ENCODE data around the gene SLC5A9.

DNA sequence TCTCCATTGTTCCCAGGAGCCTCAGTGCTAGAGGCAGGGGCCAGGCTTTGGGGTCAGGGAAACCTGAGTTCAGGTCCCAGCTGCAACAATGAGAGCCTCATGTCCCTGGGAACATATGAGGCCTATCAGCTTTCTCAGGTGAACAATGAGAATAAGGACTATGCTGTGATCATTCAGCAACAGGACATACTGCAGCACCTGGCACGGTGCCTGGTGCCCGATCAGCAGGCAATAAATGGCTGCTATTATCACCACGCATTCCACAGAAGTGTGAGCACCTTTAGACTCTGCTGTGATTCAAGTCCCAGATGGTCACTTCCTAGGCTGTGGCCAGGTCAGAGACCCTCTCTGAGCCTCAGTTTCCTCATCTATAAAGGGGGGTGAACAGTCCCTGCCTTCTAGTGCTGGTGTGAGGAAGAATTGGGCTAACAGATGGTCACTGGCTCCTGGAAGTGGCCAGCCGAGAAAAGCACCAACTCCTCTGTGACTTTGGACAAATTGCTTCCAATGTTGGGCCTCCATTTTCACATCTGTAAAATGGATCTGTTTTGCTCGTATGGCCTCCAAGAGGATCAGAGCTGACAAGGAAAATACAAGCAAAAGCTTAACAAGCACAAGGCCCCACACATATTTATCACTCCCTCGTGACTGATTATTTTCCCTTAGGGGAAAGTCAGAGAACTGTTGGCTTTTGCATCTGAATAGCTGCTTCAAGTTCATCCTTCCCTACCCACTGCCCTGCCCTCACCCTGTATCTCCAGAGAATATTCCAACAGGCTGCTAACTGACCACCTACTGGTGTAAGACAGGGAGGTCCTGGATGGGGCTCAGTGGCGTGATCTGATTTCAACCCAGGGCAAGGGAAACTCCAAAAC is 1.1 kb downstream of the SLC5A9 start:
- TF ChIP-seq, protein P1, sequence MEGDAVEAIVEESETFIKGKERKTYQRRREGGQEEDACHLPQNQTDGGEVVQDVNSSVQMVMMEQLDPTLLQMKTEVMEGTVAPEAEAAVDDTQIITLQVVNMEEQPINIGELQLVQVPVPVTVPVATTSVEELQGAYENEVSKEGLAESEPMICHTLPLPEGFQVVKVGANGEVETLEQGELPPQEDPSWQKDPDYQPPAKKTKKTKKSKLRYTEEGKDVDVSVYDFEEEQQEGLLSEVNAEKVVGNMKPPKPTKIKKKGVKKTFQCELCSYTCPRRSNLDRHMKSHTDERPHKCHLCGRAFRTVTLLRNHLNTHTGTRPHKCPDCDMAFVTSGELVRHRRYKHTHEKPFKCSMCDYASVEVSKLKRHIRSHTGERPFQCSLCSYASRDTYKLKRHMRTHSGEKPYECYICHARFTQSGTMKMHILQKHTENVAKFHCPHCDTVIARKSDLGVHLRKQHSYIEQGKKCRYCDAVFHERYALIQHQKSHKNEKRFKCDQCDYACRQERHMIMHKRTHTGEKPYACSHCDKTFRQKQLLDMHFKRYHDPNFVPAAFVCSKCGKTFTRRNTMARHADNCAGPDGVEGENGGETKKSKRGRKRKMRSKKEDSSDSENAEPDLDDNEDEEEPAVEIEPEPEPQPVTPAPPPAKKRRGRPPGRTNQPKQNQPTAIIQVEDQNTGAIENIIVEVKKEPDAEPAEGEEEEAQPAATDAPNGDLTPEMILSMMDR (IDR thresholded peaks at IDR 0.05), result no peak
- TF ChIP-seq EZH2 (IDR thresholded peaks at IDR 0.05; ENCODE audit: borderline replicate concordance, insufficient read depth, low read depth, low read length, poor library complexity, severe bottlenecking), result no peak

Data from B cell (primary cell).